NCI-H2227 (cell line): ENCODE results near the gene EXD2.

Experiments used
- DNase-seq: peaks from one replicate; lab custom pipeline; 2025; ENCODE audit not compliant: unreplicated experiment; lab: John Stamatoyannopoulos, UW

EXD2 gene

DNA sequence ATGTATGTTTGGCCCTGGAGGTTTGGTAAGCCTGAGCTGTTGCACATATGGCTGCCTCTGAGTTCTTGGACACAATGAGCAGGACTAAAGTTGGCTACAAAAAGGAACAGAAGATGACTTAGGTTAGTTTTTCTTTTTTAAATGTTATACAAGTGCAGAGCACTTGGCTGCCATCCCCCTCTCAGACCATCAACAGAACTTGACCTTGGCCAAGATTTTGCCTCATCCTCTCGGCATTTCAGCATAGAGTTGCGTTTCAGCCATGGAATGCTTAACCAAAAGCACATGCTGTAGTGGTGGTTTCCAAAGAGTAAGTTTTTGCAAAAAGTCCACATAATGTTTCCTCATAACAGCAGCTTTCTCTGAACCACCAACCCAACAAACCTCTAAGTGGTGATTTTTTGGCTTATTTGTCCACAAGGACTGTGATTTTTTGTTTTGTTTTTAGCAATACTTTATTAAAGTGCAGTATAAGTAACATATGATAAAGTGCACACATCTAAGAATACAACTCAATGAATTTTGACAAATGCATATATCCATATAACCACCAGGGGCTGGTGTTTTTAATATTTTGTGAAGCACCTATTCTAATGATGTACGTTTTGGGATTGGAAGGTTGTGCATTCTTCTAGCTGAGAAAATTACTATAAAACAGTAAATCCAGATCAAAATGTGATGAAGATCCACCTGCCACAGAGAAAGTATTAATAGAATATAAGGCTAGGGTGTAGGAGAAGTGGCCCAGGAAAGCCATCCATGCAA lies 56.6 kb downstream of the EXD2 start:
- DNase-seq: no peak

- no peak for DNase-seq
Observed at GRCh38 chr14:69249603-69250002, 58.3 kb downstream of the EXD2 start.

- DNase-seq: no peak
Observed at GRCh38 chr14:69252851-69253250, 61.6 kb downstream of the EXD2 start.

DNA sequence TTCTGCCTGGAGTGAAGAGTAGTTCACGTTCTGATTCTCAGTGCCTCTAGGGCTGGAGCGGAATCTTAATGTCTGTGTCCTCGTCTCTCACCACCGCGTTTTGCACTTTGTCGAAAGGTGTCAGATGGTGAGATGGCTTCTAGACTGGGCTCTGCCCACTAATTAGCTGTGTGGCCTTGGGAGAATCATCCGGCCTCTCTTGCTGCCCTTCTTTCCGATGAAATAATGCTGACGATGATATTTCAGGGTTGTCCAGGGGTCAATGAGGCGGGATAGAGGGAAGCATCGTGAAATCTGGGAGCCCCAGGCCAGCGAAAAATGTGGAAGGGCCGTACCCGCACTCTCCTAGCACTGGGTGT lies 67.8 kb downstream of the EXD2 start:
- peak; percentile 44 for DNase-seq

DNA sequence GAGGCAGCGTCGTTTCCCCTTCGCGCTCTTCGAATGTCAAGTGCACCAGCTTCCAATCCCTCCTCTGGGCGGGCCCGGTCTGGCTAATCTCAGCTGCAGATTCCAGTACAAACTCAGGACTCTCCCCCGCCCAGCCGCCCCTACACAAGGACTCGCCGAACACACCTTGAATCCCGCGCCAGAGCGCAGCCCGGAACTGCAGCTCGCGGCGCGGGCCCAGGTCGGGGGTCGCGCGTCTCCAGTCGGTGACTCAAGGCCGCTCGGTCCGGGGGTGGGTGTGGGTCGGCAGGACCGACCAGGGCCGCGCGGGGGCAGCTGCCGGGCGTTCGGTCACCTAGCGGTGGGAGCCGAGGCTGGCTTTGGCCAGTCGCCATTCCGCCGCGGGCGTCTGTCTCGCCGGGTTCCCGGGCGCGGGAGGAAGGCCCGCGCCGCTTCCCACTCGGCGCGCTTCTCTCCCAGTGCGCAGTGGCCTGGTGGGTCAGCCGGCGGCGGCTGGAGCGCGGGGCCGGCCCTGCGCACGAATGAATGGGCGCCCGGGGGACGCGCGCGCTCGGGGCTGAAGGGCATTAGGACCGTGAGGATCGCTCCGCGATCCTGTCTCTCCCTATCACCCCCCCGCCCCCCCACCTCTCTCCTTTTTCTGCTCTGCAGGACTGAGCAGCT lies 68.4 kb downstream of the EXD2 start, which contains the start of gene GALNT16:
TSS of gene GALNT16 (plus strand) at position 632 of the 663 bp plus-strand sequence. CDS start 133 bp downstream, outside the sequence.
- peak; percentile 75 for DNase-seq

DNA sequence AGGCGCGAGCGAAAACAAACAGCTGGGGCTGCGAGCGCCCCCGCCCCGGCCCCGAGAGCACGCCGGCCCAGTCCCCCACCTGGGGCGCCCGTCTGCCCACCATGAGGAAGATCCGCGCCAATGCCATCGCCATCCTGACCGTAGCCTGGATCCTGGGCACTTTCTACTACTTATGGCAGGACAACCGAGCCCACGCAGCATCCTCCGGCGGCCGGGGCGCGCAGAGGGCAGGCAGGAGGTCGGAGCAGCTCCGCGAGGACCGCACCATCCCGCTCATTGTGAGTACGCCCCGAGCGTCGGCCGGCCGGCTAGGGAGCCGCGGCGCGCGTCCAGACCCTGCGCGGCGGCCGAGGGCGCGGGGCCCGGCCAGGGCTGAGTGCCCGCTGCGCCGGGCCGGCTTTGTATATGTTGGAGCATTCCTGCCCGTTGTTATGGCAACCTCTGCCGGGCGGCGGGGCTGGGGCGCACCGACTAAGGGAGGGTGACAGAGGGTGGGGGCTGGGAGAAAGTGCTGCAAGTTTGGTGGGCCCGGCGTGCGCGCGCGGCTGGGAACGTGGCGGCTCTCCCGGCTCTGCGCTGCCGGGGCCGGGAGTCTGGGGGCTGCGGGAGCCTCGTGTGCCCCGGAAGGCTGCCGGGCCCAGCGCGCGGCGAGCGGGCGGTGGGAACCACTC lies 69.0 kb downstream of the EXD2 start:
- DNase-seq: peak; percentile 70

DNA sequence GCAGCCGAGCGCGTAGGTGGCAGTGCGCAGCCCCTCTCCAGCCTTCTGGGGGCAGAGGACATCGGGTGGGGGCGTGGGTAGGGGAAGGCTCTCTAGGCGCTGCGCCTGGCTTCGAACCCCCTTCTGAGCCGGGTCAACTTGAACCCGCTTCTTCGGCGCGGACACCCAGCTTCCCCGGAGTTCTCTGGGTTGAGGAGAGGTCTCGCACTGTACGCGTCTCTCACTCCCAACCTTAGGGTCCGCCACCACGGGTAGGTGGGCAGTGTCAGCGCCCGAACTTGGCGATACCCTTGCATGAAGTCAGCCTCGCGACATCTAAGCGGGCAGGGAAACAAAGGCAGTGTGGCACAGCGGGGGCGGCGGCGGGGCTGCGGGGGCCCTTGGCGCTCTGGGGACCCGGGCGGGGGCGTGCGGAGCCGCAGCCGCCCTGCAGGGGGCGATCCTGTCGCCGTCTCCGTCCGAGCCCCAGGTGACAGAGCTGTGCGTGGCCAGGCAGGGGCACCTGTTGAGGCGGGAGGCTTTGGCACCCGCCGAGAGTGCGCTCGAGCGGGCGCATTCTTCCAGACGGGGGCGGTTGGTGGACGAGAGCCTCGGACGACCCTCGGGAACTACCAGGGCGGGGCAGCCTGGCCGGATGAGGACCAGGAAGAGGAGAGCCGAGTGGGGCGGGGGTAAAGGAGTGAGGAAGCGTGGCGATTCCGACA lies 69.7 kb downstream of the EXD2 start:
- peak; percentile 44 for DNase-seq

DNA sequence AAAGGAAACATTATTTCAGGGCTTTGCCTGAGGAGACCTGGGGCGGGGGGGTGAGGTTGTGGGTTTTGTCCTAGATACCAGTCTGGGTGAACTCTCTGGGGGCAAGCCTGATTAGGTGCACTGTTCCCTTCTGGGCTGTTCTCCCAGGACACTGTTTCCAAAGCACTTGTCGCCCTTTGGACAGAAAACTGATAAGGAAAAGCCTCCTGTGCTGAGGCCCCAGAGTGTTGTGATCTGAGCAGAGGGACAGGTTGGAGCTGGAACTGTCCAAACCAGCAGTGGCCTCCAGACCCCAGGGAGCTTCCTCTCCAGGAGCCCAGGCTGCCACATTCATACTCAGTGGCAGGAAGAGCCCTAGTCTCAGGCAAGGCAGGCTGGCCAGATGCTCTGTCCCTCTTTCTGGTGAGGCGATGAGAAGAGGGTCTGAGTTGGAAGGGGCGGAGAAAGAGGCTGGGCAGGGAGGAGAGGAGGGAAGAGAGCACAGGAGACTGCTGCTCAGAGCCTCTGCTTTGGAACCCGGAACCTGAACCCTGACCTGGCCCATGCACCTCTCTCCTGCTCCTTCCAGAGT lies 70.5 kb downstream of the EXD2 start:
- DNase-seq: no peak

- no peak for DNase-seq
Observed at GRCh38 chr14:69262516-69262915, 71.2 kb downstream of the EXD2 start.

- no peak for DNase-seq
Observed at GRCh38 chr14:69263364-69263763, 72.1 kb downstream of the EXD2 start.

- DNase-seq: no peak
Observed at GRCh38 chr14:69263771-69264170, 72.5 kb downstream of the EXD2 start.

DNA sequence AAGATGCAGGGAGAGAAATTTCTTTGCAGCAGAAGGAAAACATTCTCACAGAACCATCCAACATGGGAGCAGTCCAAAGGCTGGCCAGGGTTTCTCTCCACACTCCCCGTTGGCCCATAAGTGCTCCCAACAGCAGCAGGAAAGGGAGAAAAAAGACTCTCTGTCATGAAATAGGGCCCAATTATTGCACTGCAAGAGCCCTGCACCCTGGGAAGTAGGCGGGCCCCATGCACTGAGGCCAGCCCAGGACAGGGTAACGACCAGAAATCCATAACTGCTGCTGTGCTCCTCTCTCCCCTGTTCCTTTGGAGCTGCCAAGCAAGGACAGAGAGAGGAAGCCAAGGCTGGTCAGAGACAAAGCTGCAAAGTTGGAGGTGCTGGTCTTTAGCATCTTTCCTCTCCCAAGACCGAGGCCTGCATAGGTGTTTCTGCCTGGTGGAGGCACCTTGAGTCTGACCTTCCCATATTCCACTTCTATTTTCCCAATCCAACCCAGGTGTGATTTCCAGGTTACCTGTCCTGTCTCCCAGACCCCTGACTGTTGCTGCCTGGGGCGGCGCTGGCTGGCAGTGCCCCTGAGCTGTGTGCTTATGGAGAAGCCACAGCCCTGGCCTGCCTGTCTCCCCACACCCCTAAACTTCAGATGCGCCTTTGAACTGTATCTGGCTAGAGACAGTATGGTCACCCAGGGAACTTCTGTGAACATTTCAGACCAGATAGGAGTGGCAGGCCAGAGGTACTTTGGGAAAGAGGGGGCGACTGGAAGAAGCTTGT lies 75.5 kb downstream of the EXD2 start:
- DNase-seq: no peak

GRCh38 chr14:69267492-69267891 lies 76.2 kb downstream of the EXD2 start:
- DNase-seq: no peak

DNA sequence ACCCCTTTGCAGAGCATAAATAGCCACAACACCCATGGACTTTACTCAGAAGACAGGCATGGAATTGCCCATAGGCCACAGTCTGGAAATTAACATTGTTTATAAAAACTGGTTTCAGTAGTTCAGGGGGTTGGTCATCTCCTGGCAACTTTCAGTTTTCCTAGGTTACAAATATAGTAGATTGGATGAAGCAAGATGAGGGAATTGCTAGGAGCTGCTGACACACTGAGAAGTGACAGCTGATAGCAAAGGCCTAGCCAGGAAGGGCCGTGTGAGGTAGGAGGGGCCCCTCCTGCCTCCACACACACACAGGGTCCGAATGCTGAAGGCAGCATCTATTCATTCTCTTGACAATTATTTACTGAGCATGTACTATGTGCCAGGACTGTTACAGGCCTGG lies 76.9 kb downstream of the EXD2 start:
- no peak for DNase-seq

- DNase-seq: no peak
Observed at GRCh38 chr14:69268763-69269162, 77.5 kb downstream of the EXD2 start.

GRCh38 chr14:69269381-69269780 lies 78.1 kb downstream of the EXD2 start:
- DNase-seq: no peak

DNA sequence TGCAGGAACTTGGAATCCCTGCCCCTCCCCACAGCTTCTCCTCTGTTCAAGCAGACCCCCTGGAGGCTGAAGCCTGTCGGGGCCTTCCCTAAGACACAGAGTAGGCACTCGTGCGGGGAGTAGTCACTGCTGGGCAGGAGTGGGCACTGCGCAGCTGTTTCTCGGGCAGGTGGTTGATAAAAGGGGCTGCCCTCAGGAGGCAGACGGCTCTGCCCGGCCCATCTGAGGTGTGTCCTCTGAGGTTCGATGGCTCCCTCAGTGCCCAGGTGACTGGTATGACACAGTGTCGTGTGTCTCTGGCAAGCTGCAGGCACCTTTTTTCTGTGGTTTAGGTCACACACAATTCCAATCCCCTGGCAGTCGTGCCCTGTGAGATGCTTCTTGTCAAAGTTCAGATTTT lies 78.8 kb downstream of the EXD2 start:
- no peak for DNase-seq

- no peak for DNase-seq
Observed at GRCh38 chr14:69270795-69271708, 79.8 kb downstream of the EXD2 start.

DNA sequence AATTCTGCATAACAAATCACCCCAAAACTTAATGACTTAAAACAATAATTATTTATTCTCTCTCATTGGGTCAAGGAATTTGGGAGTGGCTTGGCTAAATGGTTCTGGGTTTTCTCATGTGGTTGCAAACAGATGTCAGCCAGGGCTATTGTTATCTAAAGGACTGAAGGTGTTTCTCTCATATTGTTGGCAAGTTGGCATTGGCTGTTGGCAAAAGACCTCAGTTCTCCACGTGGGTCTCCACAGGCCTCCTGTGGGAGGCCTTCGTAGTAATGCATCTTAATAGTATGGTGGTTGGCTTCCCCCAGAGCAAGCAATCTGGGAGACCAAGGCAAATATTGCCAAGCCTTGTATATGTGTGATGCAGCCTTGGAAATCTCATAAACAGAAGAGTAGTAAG lies 83.0 kb downstream of the EXD2 start:
- no peak for DNase-seq
